SK-N-SH (cell line): ENCODE results near the gene RNF32.

Experiments used
- CHD2 ChIP-seq: fragments of 150-350 bp; IDR thresholded peaks from 2 replicates; pipeline ENCODE4 v1.6.1; 2018; ENCODE audit warnings: low read length; ENCODE audit not compliant: partially characterized antibody
- EZH2phosphoT487 ChIP-seq: fragments of 200-600 bp; sonication (generic); IDR thresholded peaks from 2 replicates; pipeline ENCODE4 v1.6.1; 2017; ENCODE audit warnings: low read depth, mixed run types, mild to moderate bottlenecking, antibody characterized with exemption, moderate library complexity, borderline replicate concordance
- FOSL2 ChIP-seq: IDR thresholded peaks from 2 replicates; pipeline ENCODE4 v1.4.0; 2012; ENCODE audit warnings: low read depth, mild to moderate bottlenecking, moderate library complexity, borderline replicate concordance
- MAX ChIP-seq: IDR thresholded peaks from 2 replicates; pipeline ENCODE4 v1.4.0; 2012; ENCODE audit warnings: low read depth
- POLR2AphosphoS5 ChIP-seq: IDR thresholded peaks from 2 replicates; pipeline ENCODE4 v1.6.1; 2012; ENCODE audit warnings: low read depth, low read length
- RFX5 ChIP-seq: IDR thresholded peaks from 2 replicates; pipeline ENCODE4 v1.6.1; 2012; ENCODE audit warnings: mild to moderate bottlenecking, improper control_type of control experiment, low read length
- RXRA ChIP-seq: IDR thresholded peaks from 2 replicates; pipeline ENCODE4 v1.4.0; 2012; ENCODE audit warnings: low read depth, mild to moderate bottlenecking, borderline replicate concordance
- SIN3A ChIP-seq: IDR thresholded peaks from 2 replicates; pipeline ENCODE4 v1.6.1; 2012; ENCODE audit warnings: low read depth, mild to moderate bottlenecking, low read length, moderate library complexity, borderline replicate concordance
- SMC3 ChIP-seq: IDR thresholded peaks from 2 replicates; pipeline ENCODE4 v1.6.1; 2012; ENCODE audit warnings: low read depth, low read length, improper control_type of control experiment
- TAF1 ChIP-seq: IDR thresholded peaks from 2 replicates; pipeline ENCODE4 v1.6.1; 2012; ENCODE audit warnings: low read depth, mild to moderate bottlenecking, low read length, moderate library complexity, borderline replicate concordance
- YY1 ChIP-seq: IDR thresholded peaks from 2 replicates; pipeline ENCODE4 v1.4.0; 2012; ENCODE audit warnings: low read depth, mild to moderate bottlenecking
- TF ChIP-seq, protein P1 (sequence below): fragments of 200-600 bp; sonication (generic); IDR thresholded peaks from 2 replicates; pipeline ENCODE4 v1.6.1; 2017; ENCODE audit warnings: antibody characterized with exemption, mild to moderate bottlenecking, moderate library complexity
- TF ChIP-seq, protein P2 (sequence below): IDR thresholded peaks from 2 replicates; pipeline ENCODE4 v1.4.0; 2012; ENCODE audit warnings: low read depth, borderline replicate concordance
- TF ChIP-seq, protein P3 (sequence below): IDR thresholded peaks from 2 replicates; pipeline ENCODE4 v1.4.0; 2012; ENCODE audit warnings: low read depth, borderline replicate concordance

GRCh38 chr7:156611014-156612010 is 29.3 kb upstream of the RNF32 start:
- TF ChIP-seq SMC3 (no peak), RXRA (no peak), POLR2AphosphoS5 (no peak), CHD2 (no peak), SIN3A (no peak), FOSL2 (no peak), TAF1 (no peak), MAX (no peak), YY1 (no peak), EZH2phosphoT487 (no peak), RFX5 (no peak)
- TF ChIP-seq, protein P1, sequence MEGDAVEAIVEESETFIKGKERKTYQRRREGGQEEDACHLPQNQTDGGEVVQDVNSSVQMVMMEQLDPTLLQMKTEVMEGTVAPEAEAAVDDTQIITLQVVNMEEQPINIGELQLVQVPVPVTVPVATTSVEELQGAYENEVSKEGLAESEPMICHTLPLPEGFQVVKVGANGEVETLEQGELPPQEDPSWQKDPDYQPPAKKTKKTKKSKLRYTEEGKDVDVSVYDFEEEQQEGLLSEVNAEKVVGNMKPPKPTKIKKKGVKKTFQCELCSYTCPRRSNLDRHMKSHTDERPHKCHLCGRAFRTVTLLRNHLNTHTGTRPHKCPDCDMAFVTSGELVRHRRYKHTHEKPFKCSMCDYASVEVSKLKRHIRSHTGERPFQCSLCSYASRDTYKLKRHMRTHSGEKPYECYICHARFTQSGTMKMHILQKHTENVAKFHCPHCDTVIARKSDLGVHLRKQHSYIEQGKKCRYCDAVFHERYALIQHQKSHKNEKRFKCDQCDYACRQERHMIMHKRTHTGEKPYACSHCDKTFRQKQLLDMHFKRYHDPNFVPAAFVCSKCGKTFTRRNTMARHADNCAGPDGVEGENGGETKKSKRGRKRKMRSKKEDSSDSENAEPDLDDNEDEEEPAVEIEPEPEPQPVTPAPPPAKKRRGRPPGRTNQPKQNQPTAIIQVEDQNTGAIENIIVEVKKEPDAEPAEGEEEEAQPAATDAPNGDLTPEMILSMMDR: no peak
- TF ChIP-seq, protein P2, sequence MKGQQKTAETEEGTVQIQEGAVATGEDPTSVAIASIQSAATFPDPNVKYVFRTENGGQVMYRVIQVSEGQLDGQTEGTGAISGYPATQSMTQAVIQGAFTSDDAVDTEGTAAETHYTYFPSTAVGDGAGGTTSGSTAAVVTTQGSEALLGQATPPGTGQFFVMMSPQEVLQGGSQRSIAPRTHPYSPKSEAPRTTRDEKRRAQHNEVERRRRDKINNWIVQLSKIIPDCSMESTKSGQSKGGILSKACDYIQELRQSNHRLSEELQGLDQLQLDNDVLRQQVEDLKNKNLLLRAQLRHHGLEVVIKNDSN: no peak
- TF ChIP-seq, protein P3, sequence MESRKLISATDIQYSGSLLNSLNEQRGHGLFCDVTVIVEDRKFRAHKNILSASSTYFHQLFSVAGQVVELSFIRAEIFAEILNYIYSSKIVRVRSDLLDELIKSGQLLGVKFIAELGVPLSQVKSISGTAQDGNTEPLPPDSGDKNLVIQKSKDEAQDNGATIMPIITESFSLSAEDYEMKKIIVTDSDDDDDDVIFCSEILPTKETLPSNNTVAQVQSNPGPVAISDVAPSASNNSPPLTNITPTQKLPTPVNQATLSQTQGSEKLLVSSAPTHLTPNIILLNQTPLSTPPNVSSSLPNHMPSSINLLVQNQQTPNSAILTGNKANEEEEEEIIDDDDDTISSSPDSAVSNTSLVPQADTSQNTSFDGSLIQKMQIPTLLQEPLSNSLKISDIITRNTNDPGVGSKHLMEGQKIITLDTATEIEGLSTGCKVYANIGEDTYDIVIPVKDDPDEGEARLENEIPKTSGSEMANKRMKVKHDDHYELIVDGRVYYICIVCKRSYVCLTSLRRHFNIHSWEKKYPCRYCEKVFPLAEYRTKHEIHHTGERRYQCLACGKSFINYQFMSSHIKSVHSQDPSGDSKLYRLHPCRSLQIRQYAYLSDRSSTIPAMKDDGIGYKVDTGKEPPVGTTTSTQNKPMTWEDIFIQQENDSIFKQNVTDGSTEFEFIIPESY: no peak
